ENCODE results near the gene LINGO1. TPM values are rescaled to one million over a fixed set of nuclear protein-coding genes. Genes with fewer than 3 reads are reported as not detected.

Gene LINGO1
- total RNA-seq, 1 donor from 2014 or later, result not detected

GRCh38 chr15:77607111-77607893 is 25.4 kb downstream of the LINGO1 start:
- no peak for TF ChIP-seq CTCF (IDR thresholded peaks at IDR 0.05; ENCODE audit: insufficient read depth, low read length, severe bottlenecking)
- no peaks in the 10 kb centered on the region for H3K36me3 ChIP-seq (ENCODE audit: control insufficient read depth, insufficient read depth, low read length)
- peaks cover 3% of the 10 kb centered on the region for H3K27me3 ChIP-seq (ENCODE audit: control insufficient read depth, insufficient read depth, low read length)
- H3K4me3 ChIP-seq (ENCODE audit: low read depth, low read length), result no peak overlapping the region
- FAIRE-seq, result no peak
- DNase-seq (ENCODE audit: low read depth), result no peak

GRCh38 chr15:77606142-77607034 is 26.3 kb downstream of the LINGO1 start:
- FAIRE-seq, result no peak

GRCh38 chr15:77605547-77605946 is 27.2 kb downstream of the LINGO1 start:
- H3K4me3 ChIP-seq (ENCODE audit: low read depth, low read length), result no peak overlapping the region
- TF ChIP-seq CTCF (IDR thresholded peaks at IDR 0.05; ENCODE audit: insufficient read depth, low read length, severe bottlenecking), result no peak
- no peak for FAIRE-seq
- no peaks in the 10 kb centered on the region for H3K36me3 ChIP-seq (ENCODE audit: control insufficient read depth, insufficient read depth, low read length)
- H3K27me3 ChIP-seq (ENCODE audit: control insufficient read depth, insufficient read depth, low read length), result peaks cover 3% of the 10 kb centered on the region
- no peak for DNase-seq (ENCODE audit: low read depth)

More at GRCh38 chr15:77606142-77607034, 26.3 kb downstream of the LINGO1 start:
- peaks cover 3% of the 10 kb centered on the region for H3K27me3 ChIP-seq (ENCODE audit: control insufficient read depth, insufficient read depth, low read length)
- no peaks in the 10 kb centered on the region for H3K36me3 ChIP-seq (ENCODE audit: control insufficient read depth, insufficient read depth, low read length)
- no peak for TF ChIP-seq CTCF (IDR thresholded peaks at IDR 0.05; ENCODE audit: insufficient read depth, low read length, severe bottlenecking)
- DNase-seq (ENCODE audit: low read depth), result no peak
- no peak overlapping the region for H3K4me3 ChIP-seq (ENCODE audit: low read depth, low read length)

GRCh38 chr15:77604973-77605372 is 27.7 kb downstream of the LINGO1 start:
- FAIRE-seq (no peak), DNase-seq (ENCODE audit: low read depth) (no peak)
- Histone ChIP-seq H3K27me3 (ENCODE audit: control insufficient read depth, insufficient read depth, low read length) (peaks cover 3% of the 10 kb centered on the region), H3K36me3 (ENCODE audit: control insufficient read depth, insufficient read depth, low read length) (no peaks in the 10 kb centered on the region), H3K4me3 (ENCODE audit: low read depth, low read length) (no peak overlapping the region)
- no peak for TF ChIP-seq CTCF (IDR thresholded peaks at IDR 0.05; ENCODE audit: insufficient read depth, low read length, severe bottlenecking)

GRCh38 chr15:77603611-77604336 is 28.9 kb downstream of the LINGO1 start:
- FAIRE-seq (peak; percentile 73), DNase-seq (ENCODE audit: low read depth) (no peak)
- Histone ChIP-seq H3K27me3 (ENCODE audit: control insufficient read depth, insufficient read depth, low read length) (peaks cover 3% of the 10 kb centered on the region), H3K4me3 (ENCODE audit: low read depth, low read length) (no peak overlapping the region), H3K36me3 (ENCODE audit: control insufficient read depth, insufficient read depth, low read length) (no peaks in the 10 kb centered on the region)
- TF ChIP-seq CTCF (IDR thresholded peaks at IDR 0.05; ENCODE audit: insufficient read depth, low read length, severe bottlenecking), result no peak

Measured in bronchial epithelial cell (primary cell).